Measurements from ENCODE around the gene MACIR. TPM values are rescaled to one million over a fixed set of nuclear protein-coding genes. Genes with fewer than 3 reads are reported as not detected.

The MACIR gene
- total and polyA plus RNA-seq, 12 donors = 1.9 to 19.9 (median 6.4) TPM

- TF ChIP-seq POLR2A (IDR thresholded peaks at IDR 0.05) = no peak
- TF ChIP-seq CTCF (IDR thresholded peaks at IDR 0.05) = no peak
- no peak for DNase-seq
- Histone ChIP-seq H3K36me3 (replicated peaks in 1 of 2) (peaks cover 0 to 4% of the 10 kb centered on the region in 2 donors), H3K4me3 (no peak overlapping the region), H3K27me3 (no peaks in the 10 kb centered on the region), H3K4me1 (replicated peaks in 1 of 2) (peaks cover 4 to 23% of the 10 kb centered on the region in 2 donors), H3K27ac (no peak overlapping the region), H3K9me3 (replicated peaks in 1 of 3) (no peaks in the 10 kb centered on the region)
- intact Hi-C loops (cut with DNase I) = no loop called here
- WGBS, 4 donors = 88 to 97% (median 95%) methylated on average over 3 of the region's 3 CpGs
Observed at GRCh38 chr5:103273952-103274351, 15.4 kb downstream of the MACIR start.

GRCh38 chr5:103275851-103276250 is 17.3 kb downstream of the MACIR start:
- Histone ChIP-seq H3K27me3 (no peaks in the 10 kb centered on the region), H3K9me3 (replicated peaks in 1 of 3) (no peaks in the 10 kb centered on the region), H3K4me1 (replicated peaks in 1 of 2) (peaks cover 4 to 22% of the 10 kb centered on the region in 2 donors), H3K4me3 (no peak overlapping the region), H3K36me3 (replicated peaks in 1 of 2) (peaks cover 0 to 4% of the 10 kb centered on the region in 2 donors), H3K27ac (no peak overlapping the region)
- DNase-seq = no peak
- intact Hi-C loops (cut with DNase I) = no loop called here
- 96 to 99% (median 98%) methylated on average over 12 of the region's 12 CpGs for WGBS, 4 donors
- no peak for TF ChIP-seq POLR2A (IDR thresholded peaks at IDR 0.05)
- no peak for TF ChIP-seq CTCF (IDR thresholded peaks at IDR 0.05)

DNA sequence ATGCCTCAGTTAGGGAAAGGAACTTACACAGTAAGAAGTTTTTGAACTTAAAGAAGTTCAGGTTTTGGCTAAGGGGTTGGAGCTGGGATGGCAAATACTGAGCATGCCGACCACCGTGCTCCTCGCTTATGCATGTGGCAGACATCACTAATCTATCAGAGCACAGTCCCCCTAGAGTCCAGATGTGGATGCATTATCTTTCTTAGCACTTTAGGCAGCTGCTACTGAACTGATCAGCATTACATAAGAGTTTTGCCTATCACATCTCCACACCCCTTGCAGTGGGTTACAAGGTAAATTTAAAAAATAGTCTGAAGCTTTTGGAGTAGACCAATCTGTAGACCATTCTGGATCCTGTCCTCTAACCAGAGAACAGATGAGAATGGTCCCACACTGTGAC is 22.4 kb downstream of the MACIR start:
- Histone ChIP-seq H3K9me3 (replicated peaks in 1 of 3) (no peaks in the 10 kb centered on the region), H3K4me1 (replicated peaks in 1 of 2) (peaks cover 0 to 7% of the 10 kb centered on the region in 2 donors), H3K27me3 (no peaks in the 10 kb centered on the region), H3K36me3 (replicated peaks in 1 of 2) (peaks cover 0 to 4% of the 10 kb centered on the region in 2 donors), H3K27ac (no peak overlapping the region), H3K4me3 (no peak overlapping the region)
- TF ChIP-seq POLR2A (IDR thresholded peaks at IDR 0.05) (no peak), CTCF (IDR thresholded peaks at IDR 0.05) (no peak)
- WGBS, 4 donors = 92 to 98% (median 96%) methylated on average over 3 of the region's 3 CpGs
- intact Hi-C loops (cut with DNase I) = no loop called here
- DNase-seq = no peak

DNA sequence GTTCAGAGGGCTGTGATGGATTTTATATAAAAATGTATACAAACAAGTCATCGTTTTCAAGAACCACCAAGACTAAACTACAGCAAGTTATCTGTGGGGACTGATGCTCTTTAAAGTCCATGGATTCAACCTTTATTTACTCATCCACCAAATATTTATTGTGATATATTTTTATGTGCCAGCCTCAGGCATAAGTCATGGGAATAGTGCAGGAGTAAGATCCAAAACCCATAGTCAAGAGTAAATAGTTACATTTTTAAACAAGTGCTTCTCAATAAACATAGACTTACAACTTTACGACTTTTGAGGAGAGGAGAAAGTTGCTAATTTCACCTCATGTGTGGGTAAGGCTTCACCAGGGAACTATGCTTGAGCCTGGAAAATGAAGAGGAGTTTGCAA is 24.6 kb downstream of the MACIR start:
- WGBS, 4 donors = 95 to 99% (median 97%) methylated on average over 2 of the region's 2 CpGs
- Histone ChIP-seq H3K4me3 (no peak overlapping the region), H3K9me3 (replicated peaks in 1 of 3) (no peaks in the 10 kb centered on the region), H3K4me1 (replicated peaks in 1 of 2) (peaks cover 0 to 7% of the 10 kb centered on the region in 2 donors), H3K36me3 (replicated peaks in 1 of 2) (no peaks in the 10 kb centered on the region), H3K27ac (no peak overlapping the region), H3K27me3 (no peaks in the 10 kb centered on the region)
- intact Hi-C loops (cut with DNase I) = no loop called here
- DNase-seq = no peak
- no peak for TF ChIP-seq POLR2A (IDR thresholded peaks at IDR 0.05)
- no peak for TF ChIP-seq CTCF (IDR thresholded peaks at IDR 0.05)

Data from adrenal gland (tissue), 12 donors.